ENCODE results near the gene TSKS.

DNA sequence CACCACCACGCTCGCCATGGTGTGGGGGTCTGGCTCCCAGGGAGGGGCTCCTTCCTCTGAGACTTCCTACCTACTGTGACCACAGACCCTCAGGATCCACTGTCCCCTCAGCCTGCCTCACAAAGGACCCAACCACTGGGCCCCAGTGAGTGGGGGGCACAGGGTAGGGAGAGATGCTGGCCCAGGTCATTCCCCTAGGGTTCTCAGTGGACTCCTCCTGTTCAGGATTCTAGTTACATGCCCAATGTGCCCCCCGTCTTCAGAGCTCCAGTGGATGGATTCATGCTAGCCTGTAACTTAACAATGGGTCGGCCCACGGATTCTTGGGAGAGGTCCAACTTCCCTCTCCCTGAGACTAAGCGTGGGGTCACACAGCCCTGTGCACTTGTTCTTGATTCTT, at the start of gene TSKS:
- TF ChIP-seq POLR2A (IDR thresholded peaks at IDR 0.05; ENCODE audit: low read depth, low read length) (no peak), POLR2AphosphoS5 (IDR thresholded peaks at IDR 0.05; ENCODE audit: low read depth, low read length) (no peak)

All from GM12892 (cell line).